HFF-Myc (cell line): ENCODE measurements around the gene EXTL1.

Experiments
- DNase-seq: peaks from one replicate; pipeline ENCODE4 v3.0.0-alpha.2; 2011; ENCODE audit warnings: low read depth; ENCODE audit errors: extremely low read depth
- H3K4me3 ChIP-seq: replicated peaks from 2 replicates; pipeline ENCODE4 v1.5.1; 2011; ENCODE audit warnings: low read depth, mild to moderate bottlenecking, control low read depth, low read length
- CTCF ChIP-seq: IDR thresholded peaks from 2 replicates; pipeline ENCODE4 v1.5.1; 2012; ENCODE audit warnings: mild to moderate bottlenecking, low read depth, low read length, control low read depth; ENCODE audit errors: missing control alignments

EXTL1 gene

GRCh38 chr1:26023009-26023408 is 1.4 kb downstream of the EXTL1 start:
- no peak for DNase-seq
- no peak overlapping the region for H3K4me3 ChIP-seq
- TF ChIP-seq CTCF, result no peak

GRCh38 chr1:26023826-26024225 is 2.3 kb downstream of the EXTL1 start:
- TF ChIP-seq CTCF, result no peak
- no peak overlapping the region for H3K4me3 ChIP-seq
- DNase-seq, result no peak

GRCh38 chr1:26025060-26025459 is 3.5 kb downstream of the EXTL1 start:
- no peak overlapping the region for H3K4me3 ChIP-seq
- no peak for DNase-seq
- TF ChIP-seq CTCF, result no peak

GRCh38 chr1:26025517-26025916 is 3.9 kb downstream of the EXTL1 start:
- no peak for DNase-seq
- no peak overlapping the region for H3K4me3 ChIP-seq
- TF ChIP-seq CTCF, result no peak

- no peak overlapping the region for H3K4me3 ChIP-seq
- DNase-seq, result no peak
- TF ChIP-seq CTCF, result no peak
These were observed 6.3 kb downstream of the EXTL1 start for GRCh38 chr1:26027716-26028489.

GRCh38 chr1:26028490-26028980 is 7.0 kb downstream of the EXTL1 start:
- no peak overlapping the region for H3K4me3 ChIP-seq
- DNase-seq, result no peak
- TF ChIP-seq CTCF, result no peak
